ENCODE measurements around the gene C17orf100. TPM values are rescaled to one million over a fixed set of nuclear protein-coding genes. Genes with fewer than 3 reads are reported as not detected.

The C17orf100 gene
- total and polyA plus RNA-seq, 9 of the 15 experiments (the other 6 are each of a cell fraction or from before 2014, with no cell fraction given) = 0.04 to 1.7 (median 0.43) TPM

DNA sequence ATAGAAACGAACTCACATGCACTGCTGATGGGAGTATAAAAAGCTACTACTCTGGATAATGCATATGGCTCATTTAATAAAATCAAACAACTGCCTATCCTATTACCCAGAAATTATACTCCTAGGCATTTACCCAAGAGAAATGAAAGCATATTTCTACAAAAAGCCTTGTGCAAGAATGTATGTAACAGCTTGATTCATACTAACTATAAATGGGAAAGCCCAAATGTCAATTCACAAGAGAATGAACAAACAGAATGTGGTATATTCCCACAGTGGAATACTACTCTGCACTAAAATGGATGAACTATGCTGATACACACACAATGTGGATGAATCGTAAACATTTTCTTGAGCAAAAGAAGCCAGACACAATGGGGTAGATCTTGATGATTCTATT is 49.4 kb upstream of the C17orf100 start:
- 65% methylated on average over 2 of the region's 2 CpGs for WGBS (ENCODE audit: insufficient coverage, low coverage, missing lambda C conversion rate)
- peaks cover 0 to 12% of the 10 kb centered on the region in 2 experiments; a peak in 2 of 5 replicates for H3K4me1 ChIP-seq (replicated peaks in 1 of 2; ENCODE audit: control insufficient read depth in 2 of 2, insufficient read depth in 2 of 2, low read length in 2 of 2)
- DNase-seq (ENCODE audit: extremely low read depth in 1 of 4, low spot score in 3 of 4) (no peak), FAIRE-seq (no peak), ATAC-seq (no peak)
- H3K27ac ChIP-seq (ENCODE audit: extremely low read depth, low read depth, low read length) = no peak overlapping the region
- CTCF ChIA-PET (ENCODE audit: low intra/inter-chr PET ratio) = no interaction called here
- intact Hi-C loops (cut with micrococcal nuclease) (no loop called here), in situ Hi-C loops (cut with MboI) (no loop called here)
- H3K79me2 ChIP-seq (ENCODE audit: control insufficient read depth, insufficient read depth, low read length) = no peaks in the 10 kb centered on the region
- H3K9me1 ChIP-seq (ENCODE audit: control insufficient read depth, insufficient read depth, low read length) = no peaks in the 10 kb centered on the region
- POLR2A ChIA-PET = no interaction called here
- H3K9ac ChIP-seq (ENCODE audit: insufficient read depth in 1 of 2, low read depth in 2 of 2, low read length in 2 of 2) = no peak overlapping the region
- H3K9me3 ChIP-seq (replicated peaks; ENCODE audit: control insufficient read depth, insufficient read depth, low read depth, low read length) = no peaks in the 10 kb centered on the region
- peaks cover 40% of the 10 kb centered on the region; the same call in 1 of the 3 replicates for H3K36me3 ChIP-seq (ENCODE audit: control insufficient read depth, insufficient read depth, low read length)
- H3K27me3 ChIP-seq (ENCODE audit: control insufficient read depth in 2 of 2, insufficient read depth in 2 of 2, low read length in 2 of 2) = no peaks in the 10 kb centered on the region
- H4K20me1 ChIP-seq (replicated peaks; ENCODE audit: control insufficient read depth, insufficient read depth, low read length) = no peaks in the 10 kb centered on the region
- H3K4me3 ChIP-seq = no peak overlapping the region
- H3K4me2 ChIP-seq (ENCODE audit: insufficient read depth, low read length) = no peak overlapping the region
- no TSS peak for BruUV-seq (replicated peaks)
- H2AFZ ChIP-seq (ENCODE audit: low read depth, low read length) = no peak overlapping the region
- TF ChIP-seq SNIP1 (IDR thresholded peaks at IDR 0.05; ENCODE audit: low read depth) (no peak), ZNF584 (CRISPR knock-in tag; IDR thresholded peaks at IDR 0.05; ENCODE audit: low read depth) (no peak)
- TF ChIP-seq, protein P1, sequence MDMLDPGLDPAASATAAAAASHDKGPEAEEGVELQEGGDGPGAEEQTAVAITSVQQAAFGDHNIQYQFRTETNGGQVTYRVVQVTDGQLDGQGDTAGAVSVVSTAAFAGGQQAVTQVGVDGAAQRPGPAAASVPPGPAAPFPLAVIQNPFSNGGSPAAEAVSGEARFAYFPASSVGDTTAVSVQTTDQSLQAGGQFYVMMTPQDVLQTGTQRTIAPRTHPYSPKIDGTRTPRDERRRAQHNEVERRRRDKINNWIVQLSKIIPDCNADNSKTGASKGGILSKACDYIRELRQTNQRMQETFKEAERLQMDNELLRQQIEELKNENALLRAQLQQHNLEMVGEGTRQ (CRISPR knock-in tag; IDR thresholded peaks at IDR 0.05) = no peak

GRCh38 chr17:6603744-6604325 is 47.7 kb upstream of the C17orf100 start:
- TF ChIP-seq ZNF316 (IDR thresholded peaks at IDR 0.05) = no peak
- no peak for TF ChIP-seq EP400 (IDR thresholded peaks at IDR 0.05)
- no peak for TF ChIP-seq XRCC3 (IDR thresholded peaks at IDR 0.05)
- TF ChIP-seq, protein P2, sequence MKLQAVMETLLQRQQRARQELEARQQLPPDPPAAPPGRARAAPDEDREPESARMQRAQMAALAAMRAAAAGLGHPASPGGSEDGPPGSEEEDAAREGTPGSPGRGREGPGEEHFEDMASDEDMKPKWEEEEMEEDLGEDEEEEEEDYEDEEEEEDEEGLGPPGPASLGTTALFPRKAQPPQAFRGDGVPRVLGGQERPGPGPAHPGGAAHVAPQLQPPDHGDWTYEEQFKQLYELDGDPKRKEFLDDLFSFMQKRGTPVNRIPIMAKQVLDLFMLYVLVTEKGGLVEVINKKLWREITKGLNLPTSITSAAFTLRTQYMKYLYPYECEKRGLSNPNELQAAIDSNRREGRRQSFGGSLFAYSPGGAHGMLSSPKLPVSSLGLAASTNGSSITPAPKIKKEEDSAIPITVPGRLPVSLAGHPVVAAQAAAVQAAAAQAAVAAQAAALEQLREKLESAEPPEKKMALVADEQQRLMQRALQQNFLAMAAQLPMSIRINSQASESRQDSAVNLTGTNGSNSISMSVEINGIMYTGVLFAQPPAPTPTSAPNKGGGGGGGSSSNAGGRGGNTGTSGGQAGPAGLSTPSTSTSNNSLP (IDR thresholded peaks at IDR 0.05; ENCODE audit: borderline replicate concordance, low read depth, low read length) = no peak
- TF ChIP-seq RBM22 (IDR thresholded peaks at IDR 0.05; ENCODE audit: low read depth, low read length, poor library complexity, severe bottlenecking) = no peak
- no peak for TF ChIP-seq ZNF253 (CRISPR knock-in tag; conservative IDR thresholded peaks at IDR 0.05)
- TF ChIP-seq SMC3 (conservative IDR thresholded peaks at IDR 0.05; ENCODE audit: insufficient read depth, low read depth, low read length) = no peak
- no peaks in the 10 kb centered on the region for H4K20me1 ChIP-seq (replicated peaks; ENCODE audit: control insufficient read depth, insufficient read depth, low read length)
- no peak overlapping the region for H2AFZ ChIP-seq (ENCODE audit: low read depth, low read length)
- no peak overlapping the region for H3K4me2 ChIP-seq (ENCODE audit: insufficient read depth, low read length)
- no TSS peak for BruUV-seq (replicated peaks)
- ChIA-PET CTCF (ENCODE audit: low intra/inter-chr PET ratio) (no interaction called here), POLR2A (no interaction called here)
- H3K27ac ChIP-seq (ENCODE audit: extremely low read depth, low read depth, low read length) = no peak overlapping the region
- 85% methylated on average over 3 of the region's 3 CpGs for WGBS (ENCODE audit: insufficient coverage, low coverage, missing lambda C conversion rate)
- H3K9me1 ChIP-seq (ENCODE audit: control insufficient read depth, insufficient read depth, low read length) = no peaks in the 10 kb centered on the region
- FAIRE-seq (no peak), DNase-seq (ENCODE audit: extremely low read depth in 1 of 4, low spot score in 3 of 4) (no peak), ATAC-seq (no peak)
- peaks cover 0 to 12% of the 10 kb centered on the region in 2 experiments; a peak in 2 of 5 replicates for H3K4me1 ChIP-seq (replicated peaks in 1 of 2; ENCODE audit: control insufficient read depth in 2 of 2, insufficient read depth in 2 of 2, low read length in 2 of 2)
- in situ Hi-C loops (cut with MboI) = no loop called here
- no peaks in the 10 kb centered on the region for H3K9me3 ChIP-seq (replicated peaks; ENCODE audit: control insufficient read depth, insufficient read depth, low read depth, low read length)
- intact Hi-C loops (cut with micrococcal nuclease) = no loop called here
- H3K4me3 ChIP-seq = no peak overlapping the region
- no peaks in the 10 kb centered on the region for H3K27me3 ChIP-seq (ENCODE audit: control insufficient read depth in 2 of 2, insufficient read depth in 2 of 2, low read length in 2 of 2)
- H3K9ac ChIP-seq (ENCODE audit: insufficient read depth in 1 of 2, low read depth in 2 of 2, low read length in 2 of 2) = no peak overlapping the region
- H3K79me2 ChIP-seq (ENCODE audit: control insufficient read depth, insufficient read depth, low read length) = no peaks in the 10 kb centered on the region
- peaks cover 51% of the 10 kb centered on the region; the same call in 1 of the 3 replicates for H3K36me3 ChIP-seq (ENCODE audit: control insufficient read depth, insufficient read depth, low read length)

Data from K562 (cell line).